ENCODE data around the gene ATP1B1. TPM values are rescaled to one million over a fixed set of nuclear protein-coding genes. Genes with fewer than 3 reads are reported as not detected.
A peak's percentile ranks its signal among the peaks of the same experiment; 100 is the strongest.

Gene ATP1B1
- total RNA-seq, 1 experiment from 2014 or later: 40.7 TPM

DNA sequence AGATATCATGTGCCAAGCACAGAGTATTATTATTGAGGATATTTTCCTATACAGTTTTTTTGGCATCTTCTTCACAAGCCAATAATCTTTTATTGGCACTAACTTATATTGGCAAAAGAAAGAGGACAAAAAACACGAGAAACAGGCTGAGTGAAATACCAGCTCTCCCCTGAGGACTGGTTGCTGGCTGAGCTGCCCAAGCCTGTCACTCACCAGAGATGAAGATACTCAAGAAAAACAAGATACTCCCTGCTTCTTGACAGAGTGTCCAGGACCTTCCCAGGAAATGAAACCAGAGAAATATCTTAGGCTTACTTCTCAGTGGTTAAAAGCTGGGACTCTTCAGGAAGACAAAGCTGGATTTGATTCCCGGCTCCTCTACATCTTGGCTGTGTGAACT, 35.9 kb upstream of the ATP1B1 start (continued):
- TF ChIP-seq ZNF263 (CRISPR knock-in tag; IDR thresholded peaks at IDR 0.05; ENCODE audit: low read depth): no peak

DNA sequence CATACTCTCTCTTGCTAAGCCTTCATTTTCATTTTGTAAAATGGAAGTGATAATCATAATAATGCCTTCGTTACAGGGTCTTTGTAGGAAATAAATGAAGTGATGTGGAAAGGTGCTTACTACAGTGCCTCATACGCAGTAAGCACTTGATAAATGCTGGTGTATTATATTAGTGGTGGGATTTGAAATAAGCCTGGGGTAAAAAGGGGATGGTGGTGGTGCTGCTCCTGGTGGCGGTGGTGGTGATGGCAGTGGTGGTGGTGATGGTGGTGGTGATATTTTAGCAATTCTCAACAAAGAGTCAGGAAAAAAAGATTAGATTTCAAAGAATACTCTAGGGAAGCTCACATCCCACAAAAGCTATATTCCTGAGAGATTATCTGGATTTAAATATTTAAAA, 35.5 kb upstream of the ATP1B1 start:
- peak; percentile 43 for ATAC-seq
- POLR2A ChIA-PET: no interaction called here
- Mint-ChIP-seq H3K27me3 (ENCODE audit: low read depth) (peaks cover 4% of the 10 kb centered on the region; the same call in 1 of the 2 replicates), H3K36me3 (peaks cover 10% of the 10 kb centered on the region; the same call in 1 of the 2 replicates), H3K27ac (no peak overlapping the region), H3K4me1 (no peaks in the 10 kb centered on the region), H3K4me3 (no peak overlapping the region), H3K9me3 (peaks cover 20% of the 10 kb centered on the region)
- CTCF ChIA-PET: interaction anchor here (0.6 to 0.8 kb wide), 2 partner anchors 468 to 722 kb away, joined by 3 read pairs; no protein-coding TSS in a partner anchor
- TF ChIP-seq, protein P1, sequence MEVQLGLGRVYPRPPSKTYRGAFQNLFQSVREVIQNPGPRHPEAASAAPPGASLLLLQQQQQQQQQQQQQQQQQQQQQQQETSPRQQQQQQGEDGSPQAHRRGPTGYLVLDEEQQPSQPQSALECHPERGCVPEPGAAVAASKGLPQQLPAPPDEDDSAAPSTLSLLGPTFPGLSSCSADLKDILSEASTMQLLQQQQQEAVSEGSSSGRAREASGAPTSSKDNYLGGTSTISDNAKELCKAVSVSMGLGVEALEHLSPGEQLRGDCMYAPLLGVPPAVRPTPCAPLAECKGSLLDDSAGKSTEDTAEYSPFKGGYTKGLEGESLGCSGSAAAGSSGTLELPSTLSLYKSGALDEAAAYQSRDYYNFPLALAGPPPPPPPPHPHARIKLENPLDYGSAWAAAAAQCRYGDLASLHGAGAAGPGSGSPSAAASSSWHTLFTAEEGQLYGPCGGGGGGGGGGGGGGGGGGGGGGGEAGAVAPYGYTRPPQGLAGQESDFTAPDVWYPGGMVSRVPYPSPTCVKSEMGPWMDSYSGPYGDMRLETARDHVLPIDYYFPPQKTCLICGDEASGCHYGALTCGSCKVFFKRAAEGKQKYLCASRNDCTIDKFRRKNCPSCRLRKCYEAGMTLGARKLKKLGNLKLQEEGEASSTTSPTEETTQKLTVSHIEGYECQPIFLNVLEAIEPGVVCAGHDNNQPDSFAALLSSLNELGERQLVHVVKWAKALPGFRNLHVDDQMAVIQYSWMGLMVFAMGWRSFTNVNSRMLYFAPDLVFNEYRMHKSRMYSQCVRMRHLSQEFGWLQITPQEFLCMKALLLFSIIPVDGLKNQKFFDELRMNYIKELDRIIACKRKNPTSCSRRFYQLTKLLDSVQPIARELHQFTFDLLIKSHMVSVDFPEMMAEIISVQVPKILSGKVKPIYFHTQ (CRISPR knock-in tag; IDR thresholded peaks at IDR 0.05): no peak
- TF ChIP-seq EMX1 (CRISPR knock-in tag; IDR thresholded peaks at IDR 0.05): no peak
- TF ChIP-seq CREB1 (CRISPR knock-in tag; IDR thresholded peaks at IDR 0.05): no peak
- TF ChIP-seq JUN (CRISPR knock-in tag; IDR thresholded peaks at IDR 0.05): no peak
- TF ChIP-seq SP1 (CRISPR knock-in tag; conservative IDR thresholded peaks at IDR 0.05): no peak
- DNase-seq (ENCODE audit: low spot score): no peak

DNA sequence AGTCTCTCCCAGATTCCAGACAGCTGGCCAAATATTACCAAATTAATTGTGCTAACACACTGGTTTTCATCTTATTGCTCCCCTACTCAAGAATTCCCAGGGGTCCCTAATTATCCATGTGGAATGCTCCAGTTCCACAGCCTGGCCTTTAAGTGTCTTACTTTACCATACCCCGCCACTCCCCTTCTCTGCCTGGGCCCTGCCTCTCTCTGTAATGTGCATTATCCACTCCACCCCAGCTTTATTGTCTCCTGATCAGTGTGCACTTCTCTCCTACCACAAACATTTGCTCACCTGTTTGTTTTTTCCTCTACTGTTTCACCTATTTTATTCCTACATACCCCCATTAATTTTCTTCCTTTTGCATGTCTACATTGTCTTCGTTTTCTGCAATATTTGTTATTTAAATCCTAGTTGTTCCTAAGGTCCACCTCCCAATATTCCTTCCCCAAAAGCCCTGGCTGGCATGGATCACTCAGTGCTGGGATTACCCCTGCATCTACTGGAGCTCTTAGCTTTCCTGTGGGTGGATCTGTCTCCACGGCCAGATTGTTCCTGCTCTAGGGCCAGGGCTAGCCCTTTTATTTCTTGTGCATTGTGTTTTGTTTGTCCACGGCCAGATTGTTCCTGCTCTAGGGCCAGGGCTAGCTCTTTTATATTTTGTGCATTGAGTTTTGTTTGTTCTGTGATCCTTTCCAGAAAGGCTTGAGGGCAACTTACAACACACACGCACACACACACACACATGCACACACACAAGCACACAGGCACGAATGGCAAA, 33.4 kb upstream of the ATP1B1 start:
- no peak overlapping the region for H3K27ac Mint-ChIP-seq
- H3K4me1 Mint-ChIP-seq: peaks cover 10% of the 10 kb centered on the region
- H3K27me3 Mint-ChIP-seq (ENCODE audit: low read depth): peaks cover 4% of the 10 kb centered on the region; the same call in 1 of the 2 replicates
- POLR2A ChIA-PET: no interaction called here
- no peak overlapping the region for H3K4me3 Mint-ChIP-seq
- DNase-seq (ENCODE audit: low spot score) (no peak), ATAC-seq (no peak)
- H3K36me3 Mint-ChIP-seq: 0 out of 2 replicates have a peak, but pooled peaks cover 3% of the 10 kb centered on the region
- TF ChIP-seq ARID4B (CRISPR knock-in tag; IDR thresholded peaks at IDR 0.05; ENCODE audit: borderline replicate concordance) (no peak), TEAD4 (CRISPR knock-in tag; IDR thresholded peaks at IDR 0.05) (no peak), NR2C2 (CRISPR knock-in tag; IDR thresholded peaks at IDR 0.05) (no peak), ZNF263 (CRISPR knock-in tag; IDR thresholded peaks at IDR 0.05; ENCODE audit: low read depth) (no peak), SMAD4 (CRISPR knock-in tag; IDR thresholded peaks at IDR 0.05) (no peak), ZNF416 (CRISPR knock-in tag; IDR thresholded peaks at IDR 0.05) (no peak), ZNF219 (CRISPR knock-in tag; IDR thresholded peaks at IDR 0.05; ENCODE audit: borderline replicate concordance) (no peak), SMAD3 (CRISPR knock-in tag; IDR thresholded peaks at IDR 0.05; ENCODE audit: borderline replicate concordance) (no peak)
- TF ChIP-seq, protein P2, sequence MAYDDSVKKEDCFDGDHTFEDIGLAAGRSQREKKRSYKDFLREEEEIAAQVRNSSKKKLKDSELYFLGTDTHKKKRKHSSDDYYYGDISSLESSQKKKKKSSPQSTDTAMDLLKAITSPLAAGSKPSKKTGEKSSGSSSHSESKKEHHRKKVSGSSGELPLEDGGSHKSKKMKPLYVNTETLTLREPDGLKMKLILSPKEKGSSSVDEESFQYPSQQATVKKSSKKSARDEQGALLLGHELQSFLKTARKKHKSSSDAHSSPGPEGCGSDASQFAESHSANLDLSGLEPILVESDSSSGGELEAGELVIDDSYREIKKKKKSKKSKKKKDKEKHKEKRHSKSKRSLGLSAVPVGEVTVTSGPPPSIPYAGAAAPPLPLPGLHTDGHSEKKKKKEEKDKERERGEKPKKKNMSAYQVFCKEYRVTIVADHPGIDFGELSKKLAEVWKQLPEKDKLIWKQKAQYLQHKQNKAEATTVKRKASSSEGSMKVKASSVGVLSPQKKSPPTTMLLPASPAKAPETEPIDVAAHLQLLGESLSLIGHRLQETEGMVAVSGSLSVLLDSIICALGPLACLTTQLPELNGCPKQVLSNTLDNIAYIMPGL (CRISPR knock-in tag; IDR thresholded peaks at IDR 0.05): no peak
- CTCF ChIA-PET: no interaction called here
- H3K9me3 Mint-ChIP-seq: peaks cover 5% of the 10 kb centered on the region

Measured in WTC11 (cell line).